HG03575 (cell line): Measurements from ENCODE around the gene ACADL.
"Not testable (repeated sequence)": the region's sequence is repeated elsewhere in the genome, so short reads cannot be mapped to it uniquely, and the experiment has no call there.

Experiments used
- ATAC-seq: cut with Tn5 transposase; IDR thresholded peaks from one replicate; pipeline ENCODE4 v1.9.1; 2021; ENCODE audit not compliant: unreplicated experiment, insufficient number of reproducible peaks, low FRiP score; ENCODE audit errors: extremely low read depth

Gene ACADL

GRCh38 chr2:210210185-210210584 is 15.1 kb downstream of the ACADL start:
- no peak for ATAC-seq

- no peak for ATAC-seq
These were observed 17.3 kb downstream of the ACADL start for GRCh38 chr2:210207929-210208328.

GRCh38 chr2:210203558-210203957 is 21.7 kb downstream of the ACADL start:
- no peak for ATAC-seq

GRCh38 chr2:210203147-210203546 is 22.1 kb downstream of the ACADL start:
- no peak for ATAC-seq

GRCh38 chr2:210199854-210200253 is 25.4 kb downstream of the ACADL start:
- no peak for ATAC-seq

- ATAC-seq: no peak
These were observed 26.0 kb downstream of the ACADL start for GRCh38 chr2:210199186-210199765.

- no peak for ATAC-seq
These were observed 26.9 kb downstream of the ACADL start for GRCh38 chr2:210198326-210198725.

- ATAC-seq: no peak
These were observed 27.5 kb downstream of the ACADL start for GRCh38 chr2:210197720-210198119.

- ATAC-seq: no peak
These were observed 30.0 kb downstream of the ACADL start for GRCh38 chr2:210195101-210195852.

GRCh38 chr2:210190345-210190744 is 34.9 kb downstream of the ACADL start:
- no peak for ATAC-seq

GRCh38 chr2:210189452-210190138 is 35.7 kb downstream of the ACADL start:
- ATAC-seq: no peak

- no peak for ATAC-seq
These were observed 36.5 kb downstream of the ACADL start for GRCh38 chr2:210188755-210189154.

GRCh38 chr2:210188190-210188589 is 37.1 kb downstream of the ACADL start:
- ATAC-seq: no peak

- not testable (repeated sequence) for ATAC-seq
These were observed 41.3 kb downstream of the ACADL start for GRCh38 chr2:210183936-210184335.

GRCh38 chr2:210181606-210182088 is 43.6 kb downstream of the ACADL start:
- not testable (repeated sequence) for ATAC-seq

- not testable (repeated sequence) for ATAC-seq
These were observed 44.1 kb downstream of the ACADL start for GRCh38 chr2:210181033-210181605.

GRCh38 chr2:210180477-210180876 is 44.8 kb downstream of the ACADL start:
- ATAC-seq: no peak

- no peak for ATAC-seq
These were observed 45.8 kb downstream of the ACADL start for GRCh38 chr2:210179351-210179990.

GRCh38 chr2:210177769-210178168 is 47.5 kb downstream of the ACADL start:
- ATAC-seq: no peak
